ENCODE measurements around the gene HAUS7.

Gene HAUS7

GRCh38 chrX:153435845-153436244 lies 34.5 kb downstream of the HAUS7 start:
- H3K9ac ChIP-seq, result no peak overlapping the region
- H3K9me3 ChIP-seq (replicated peaks in 1 of 11), result peaks cover 11 to 22% (median 13%) of the 10 kb centered on the region in 11 experiments
- no peak overlapping the region for H3K4me2 ChIP-seq
- no peaks in the 10 kb centered on the region; a peak in 3 of 22 replicates for H4K20me1 ChIP-seq
- H3K4me1 ChIP-seq, result no peaks in the 10 kb centered on the region
- H3K27ac ChIP-seq, result no peak overlapping the region
- no peak overlapping the region for H3K4me3 ChIP-seq
- peaks cover 25 to 82% (median 53%) of the 10 kb centered on the region in 11 experiments for H3K27me3 ChIP-seq
- no peaks in the 10 kb centered on the region for H3K36me3 ChIP-seq
- no peak for TF ChIP-seq Cebpa-rat (IDR thresholded peaks at IDR 0.05)

- Histone ChIP-seq H3K9ac (no peak overlapping the region), H3K36me3 (no peaks in the 10 kb centered on the region), H3K4me3 (no peak overlapping the region), H3K4me2 (no peak overlapping the region), H3K27ac (no peak overlapping the region), H3K4me1 (no peaks in the 10 kb centered on the region), H3K27me3 (peaks cover 28 to 77% (median 50%) of the 10 kb centered on the region in 11 experiments), H4K20me1 (no peaks in the 10 kb centered on the region; a peak in 1 of 22 replicates), H3K9me3 (replicated peaks in 1 of 11) (peaks cover 17 to 32% (median 23%) of the 10 kb centered on the region in 11 experiments)
- TF ChIP-seq Cebpa-rat (IDR thresholded peaks at IDR 0.05), result no peak
These were observed 35.6 kb downstream of the HAUS7 start for GRCh38 chrX:153434801-153435200.

GRCh38 chrX:153433781-153434285 lies 36.5 kb downstream of the HAUS7 start:
- Histone ChIP-seq H3K9me3 (replicated peaks in 1 of 11) (peaks cover 17 to 36% (median 25%) of the 10 kb centered on the region in 11 experiments), H3K36me3 (no peaks in the 10 kb centered on the region), H4K20me1 (no peaks in the 10 kb centered on the region; a peak in 1 of 22 replicates), H3K27ac (no peak overlapping the region), H3K4me2 (no peak overlapping the region), H3K27me3 (peaks cover 33 to 73% (median 51%) of the 10 kb centered on the region in 11 experiments), H3K4me3 (no peak overlapping the region), H3K9ac (no peak overlapping the region), H3K4me1 (no peaks in the 10 kb centered on the region)
- no peak for TF ChIP-seq Cebpa-rat (IDR thresholded peaks at IDR 0.05)

- no peak overlapping the region for H3K9ac ChIP-seq
- no peaks in the 10 kb centered on the region; a peak in 1 of 22 replicates for H4K20me1 ChIP-seq
- no peak for TF ChIP-seq Cebpa-rat (IDR thresholded peaks at IDR 0.05)
- H3K4me2 ChIP-seq, result no peak overlapping the region
- H3K27me3 ChIP-seq, result peaks cover 34 to 71% (median 51%) of the 10 kb centered on the region in 11 experiments
- no peak overlapping the region for H3K4me3 ChIP-seq
- peaks cover 19 to 40% (median 29%) of the 10 kb centered on the region in 11 experiments for H3K9me3 ChIP-seq (replicated peaks in 1 of 11)
- no peaks in the 10 kb centered on the region for H3K4me1 ChIP-seq
- no peak overlapping the region for H3K27ac ChIP-seq
- H3K36me3 ChIP-seq, result no peaks in the 10 kb centered on the region
These were observed 37.2 kb downstream of the HAUS7 start for GRCh38 chrX:153433161-153433680.

GRCh38 chrX:153430796-153431195 lies 39.6 kb downstream of the HAUS7 start:
- no peak overlapping the region for H3K4me3 ChIP-seq
- H4K20me1 ChIP-seq, result no peaks in the 10 kb centered on the region; a peak in 1 of 22 replicates
- H3K4me2 ChIP-seq, result no peak overlapping the region
- peaks cover 25 to 55% (median 40%) of the 10 kb centered on the region in 11 experiments for H3K9me3 ChIP-seq (replicated peaks in 1 of 11)
- H3K27ac ChIP-seq, result no peak overlapping the region
- TF ChIP-seq Cebpa-rat (IDR thresholded peaks at IDR 0.05), result no peak
- H3K9ac ChIP-seq, result no peak overlapping the region
- H3K4me1 ChIP-seq, result no peaks in the 10 kb centered on the region
- no peaks in the 10 kb centered on the region for H3K36me3 ChIP-seq
- peaks cover 29 to 75% (median 57%) of the 10 kb centered on the region in 11 experiments for H3K27me3 ChIP-seq

- Histone ChIP-seq H3K4me2 (no peak overlapping the region), H3K27me3 (peaks cover 52 to 85% (median 72%) of the 10 kb centered on the region in 11 experiments), H4K20me1 (no peaks in the 10 kb centered on the region; a peak in 2 of 22 replicates), H3K36me3 (no peaks in the 10 kb centered on the region), H3K9ac (no peak overlapping the region), H3K9me3 (replicated peaks in 1 of 11) (peaks cover 20 to 63% (median 36%) of the 10 kb centered on the region in 11 experiments), H3K4me3 (no peak overlapping the region), H3K4me1 (no peaks in the 10 kb centered on the region), H3K27ac (no peak overlapping the region)
- no peak for TF ChIP-seq Cebpa-rat (IDR thresholded peaks at IDR 0.05)
These were observed 44.2 kb downstream of the HAUS7 start for GRCh38 chrX:153426204-153426603.

GRCh38 chrX:153423652-153424051 lies 46.7 kb downstream of the HAUS7 start:
- Histone ChIP-seq H3K27ac (no peak overlapping the region), H3K27me3 (peaks cover 60 to 96% (median 84%) of the 10 kb centered on the region in 11 experiments), H3K9ac (no peak overlapping the region), H3K4me1 (peaks cover 0 to under 1% (median 0%) of the 10 kb centered on the region in 10 experiments; a peak in 2 of 20 replicates), H3K4me3 (no peak overlapping the region), H3K36me3 (no peaks in the 10 kb centered on the region), H3K4me2 (no peak overlapping the region), H3K9me3 (replicated peaks in 1 of 11) (peaks cover 7 to 58% (median 28%) of the 10 kb centered on the region in 11 experiments; a peak in 20 of 22 replicates), H4K20me1 (no peaks in the 10 kb centered on the region; a peak in 3 of 22 replicates)
- TF ChIP-seq Cebpa-rat (IDR thresholded peaks at IDR 0.05), result no peak

- TF ChIP-seq Cebpa-rat (IDR thresholded peaks at IDR 0.05), result no peak
- H3K27me3 ChIP-seq, result peaks cover 73 to 96% (median 87%) of the 10 kb centered on the region in 11 experiments
These were observed 48.5 kb downstream of the HAUS7 start for GRCh38 chrX:153421856-153422255.

GRCh38 chrX:153420851-153421599 lies 49.4 kb downstream of the HAUS7 start:
- Histone ChIP-seq H3K4me1 (peaks cover 9 to 21% (median 15%) of the 10 kb centered on the region in 10 experiments; a peak in 18 of 20 replicates), H3K4me2 (no peak overlapping the region), H3K36me3 (no peaks in the 10 kb centered on the region), H3K27me3 (peaks cover 73 to 96% (median 87%) of the 10 kb centered on the region in 11 experiments), H3K27ac (no peak overlapping the region), H3K9me3 (replicated peaks in 1 of 11) (peaks cover 0 to 32% (median 13%) of the 10 kb centered on the region in 11 experiments; a peak in 10 of 22 replicates), H3K9ac (no peak overlapping the region), H3K4me3 (no peak overlapping the region), H4K20me1 (no peaks in the 10 kb centered on the region; a peak in 3 of 22 replicates)
- TF ChIP-seq Cebpa-rat (IDR thresholded peaks at IDR 0.05), result no peak

More at GRCh38 chrX:153421856-153422255, 48.5 kb downstream of the HAUS7 start:
- no peaks in the 10 kb centered on the region; a peak in 3 of 22 replicates for H4K20me1 ChIP-seq
- no peak overlapping the region for H3K27ac ChIP-seq
- H3K4me3 ChIP-seq, result no peak overlapping the region
- H3K36me3 ChIP-seq, result no peaks in the 10 kb centered on the region
- H3K4me1 ChIP-seq, result peaks cover 5 to 18% (median 11%) of the 10 kb centered on the region in 10 experiments; a peak in 18 of 20 replicates
- no peak overlapping the region for H3K4me2 ChIP-seq
- no peak overlapping the region for H3K9ac ChIP-seq
- peaks cover 0 to 40% (median 17%) of the 10 kb centered on the region in 11 experiments; a peak in 11 of 22 replicates for H3K9me3 ChIP-seq (replicated peaks in 1 of 11)

All from BLaER1 treated with 17β-estradiol and CSF1 and Interleukin-3, amounts not matched to agents 10 nM and 100 nM (cell line).